Transverse colon (tissue), 4 donors: ENCODE results near the gene GLIS1. TPM values are rescaled to one million over a fixed set of nuclear protein-coding genes. Genes with fewer than 3 reads are reported as not detected.

Experiments
- DNase-seq: peaks from one replicate; pipeline ENCODE4 v3.0.0-alpha.2; 2019
- H3K27ac ChIP-seq, 4 donors: fragments of 200-600 bp; sonication (generic); 2 replicates each; pipeline ENCODE4 v1.5.1; 2016 to 2018; ENCODE audit warnings: inconsistent platforms in 4 of 4
- H3K27me3 ChIP-seq: fragments of 200-600 bp; sonication (generic); 2 replicates; pipeline ENCODE4 v1.5.1; 2017; ENCODE audit warnings: inconsistent platforms
- H3K36me3 ChIP-seq, 4 donors: fragments of 200-600 bp; sonication (generic); 2 replicates each; pipeline ENCODE4 v1.5.1; 2017 to 2019; ENCODE audit warnings: inconsistent platforms in 4 of 4
- H3K4me1 ChIP-seq, 4 donors: fragments of 200-600 bp; sonication (generic); 2 replicates each; pipeline ENCODE4 v1.5.1; 2017 to 2020; ENCODE audit warnings: inconsistent platforms in 4 of 4
- H3K4me3 ChIP-seq, 4 donors: fragments of 200-600 bp; sonication (generic); 1 replicate in 1 of 4; 2 replicates in 3 of 4; pipeline versions ENCODE4 v1.5.1 to v1.6.1; 2017 to 2019; ENCODE audit warnings: inconsistent platforms in 4 of 4
- H3K9me3 ChIP-seq, 2 donors: fragments of 200-600 bp; sonication (generic); 2 replicates each; pipeline ENCODE4 v1.5.1; 2017 to 2019; ENCODE audit warnings: inconsistent platforms in 2 of 2
- EP300 ChIP-seq: sonication (generic); formaldehyde crosslinking; IDR thresholded peaks from one replicate; pipeline ENCODE4 v1.6.1; 2017; ENCODE audit warnings: antibody characterized with exemption, low read depth
- POLR2A ChIP-seq: fragments of 450-650 bp; IDR thresholded peaks from one replicate; pipeline ENCODE4 v1.6.1; 2016; ENCODE audit warnings: antibody characterized with exemption, mild to moderate bottlenecking, moderate library complexity
- POLR2AphosphoS5 ChIP-seq, 3 donors: sonication (generic); formaldehyde crosslinking; IDR thresholded peaks; one replicate each; pipeline ENCODE4 v1.6.1; 2016; ENCODE audit warnings: antibody characterized with exemption in 3 of 3
- WGBS, 2 donors: methylation state at CpG; one replicate each; pipeline ENCODE4 v1.1.5; 2018; ENCODE audit warnings: low coverage in 1 of 2; 5-methylcytosine and 5-hydroxymethylcytosine counted together
- in situ Hi-C, 4 donors: fragments of 200-750 bp; cut with MboI; loops; one replicate each; pipeline versions ENCODE4 v1.15.0 to v1.15.1; 2017; ENCODE audit warnings: low sequenced_read_pairs in 3 of 4, low pct_ligation_motif_present in 1 of 4, low pct_unique_long_range_greater_than_20kb in 1 of 4
- intact Hi-C: fragments of 100-400 bp; cut with DNase I; formaldehyde crosslinking; loops from one replicate; pipeline ENCODE4 v1.15.1; 2023; ENCODE audit warnings: low total_unique reads
- total RNA-seq, 4 donors: library from RNA; depleted of rRNA; stranded (reverse); fragments of >200 nt; gene quantifications; one replicate each; pipeline ENCODE4 v1.1.0, GENCODE V29; 2016
- TF ChIP-seq, protein P1 (sequence below), 5 experiments: fragments of 200-600 bp in 3 of 5; fragments of 450-650 bp in 2 of 5; sonication (generic) in 3 of 5; IDR thresholded peaks; 1 replicate in 2 of 5; 2 replicates in 3 of 5; pipeline ENCODE4 v1.5.1; 2016 to 2017; ENCODE audit warnings: antibody characterized with exemption in 5 of 5, inconsistent platforms in 3 of 5, mild to moderate bottlenecking in 2 of 5, moderate library complexity in 1 of 5

GLIS1 gene
- total RNA-seq, 4 donors from 2014 or later = 0.16 to 0.75 (median 0.27) TPM; not detected in 1

DNA sequence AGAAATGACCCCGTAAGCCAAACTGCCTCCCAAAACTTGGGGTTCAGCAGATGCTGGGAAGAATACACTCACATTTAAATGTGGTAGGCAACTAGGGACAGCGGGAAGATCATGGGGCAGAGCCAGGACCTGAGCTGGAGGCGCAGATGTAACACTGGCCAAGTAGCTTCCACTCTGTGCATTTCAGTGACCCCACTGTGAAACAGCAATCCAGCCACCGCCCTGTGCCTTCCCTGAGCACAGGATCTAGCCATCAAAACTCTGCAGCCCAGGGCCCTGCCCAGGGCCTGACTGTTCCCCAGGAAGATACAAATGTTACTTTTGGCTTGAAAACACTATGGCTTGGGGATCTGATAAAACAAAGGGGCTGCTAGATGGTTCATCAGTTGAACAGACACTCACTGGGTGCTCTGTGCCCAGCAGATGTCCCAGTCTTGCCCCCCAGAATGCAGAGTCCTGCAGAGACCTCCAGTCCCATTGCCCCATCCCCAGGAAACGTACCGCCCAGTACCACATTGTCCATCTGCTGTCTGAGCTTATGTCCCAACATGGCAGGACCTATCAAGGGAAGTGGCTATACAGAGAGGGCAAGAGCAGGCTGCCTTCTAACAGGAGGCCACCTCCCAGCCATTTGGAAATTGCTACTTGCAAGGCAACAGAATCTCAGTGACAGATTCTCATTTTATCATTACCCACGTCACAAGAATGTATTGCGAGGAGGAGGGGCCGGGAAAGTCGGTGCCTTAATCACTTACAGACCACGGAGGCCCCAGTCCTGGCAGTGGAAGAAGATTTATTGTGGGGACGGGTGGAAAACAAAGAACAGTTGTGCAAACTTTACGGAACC lies 155.7 kb downstream of the GLIS1 start:
- in situ Hi-C loops (no loop called here), intact Hi-C loops (no loop called here)
- no peak for DNase-seq
- TF ChIP-seq EP300 (no peak), POLR2AphosphoS5 (IDR thresholded peaks at IDR 0.05) (no peak), POLR2A (no peak)
- TF ChIP-seq, protein P1, sequence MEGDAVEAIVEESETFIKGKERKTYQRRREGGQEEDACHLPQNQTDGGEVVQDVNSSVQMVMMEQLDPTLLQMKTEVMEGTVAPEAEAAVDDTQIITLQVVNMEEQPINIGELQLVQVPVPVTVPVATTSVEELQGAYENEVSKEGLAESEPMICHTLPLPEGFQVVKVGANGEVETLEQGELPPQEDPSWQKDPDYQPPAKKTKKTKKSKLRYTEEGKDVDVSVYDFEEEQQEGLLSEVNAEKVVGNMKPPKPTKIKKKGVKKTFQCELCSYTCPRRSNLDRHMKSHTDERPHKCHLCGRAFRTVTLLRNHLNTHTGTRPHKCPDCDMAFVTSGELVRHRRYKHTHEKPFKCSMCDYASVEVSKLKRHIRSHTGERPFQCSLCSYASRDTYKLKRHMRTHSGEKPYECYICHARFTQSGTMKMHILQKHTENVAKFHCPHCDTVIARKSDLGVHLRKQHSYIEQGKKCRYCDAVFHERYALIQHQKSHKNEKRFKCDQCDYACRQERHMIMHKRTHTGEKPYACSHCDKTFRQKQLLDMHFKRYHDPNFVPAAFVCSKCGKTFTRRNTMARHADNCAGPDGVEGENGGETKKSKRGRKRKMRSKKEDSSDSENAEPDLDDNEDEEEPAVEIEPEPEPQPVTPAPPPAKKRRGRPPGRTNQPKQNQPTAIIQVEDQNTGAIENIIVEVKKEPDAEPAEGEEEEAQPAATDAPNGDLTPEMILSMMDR (IDR thresholded peaks at IDR 0.05) = no peak
- no peak overlapping the region for H3K4me3 ChIP-seq
- 60 to 88% methylated on average over 3 to 13 of the region's 13 CpGs for WGBS, 2 donors
- no peaks in the 10 kb centered on the region for H3K27me3 ChIP-seq
- H3K36me3 ChIP-seq = no peaks in the 10 kb centered on the region
- H3K27ac ChIP-seq = no peak overlapping the region
- no peaks in the 10 kb centered on the region for H3K4me1 ChIP-seq
- H3K9me3 ChIP-seq = no peaks in the 10 kb centered on the region

DNA sequence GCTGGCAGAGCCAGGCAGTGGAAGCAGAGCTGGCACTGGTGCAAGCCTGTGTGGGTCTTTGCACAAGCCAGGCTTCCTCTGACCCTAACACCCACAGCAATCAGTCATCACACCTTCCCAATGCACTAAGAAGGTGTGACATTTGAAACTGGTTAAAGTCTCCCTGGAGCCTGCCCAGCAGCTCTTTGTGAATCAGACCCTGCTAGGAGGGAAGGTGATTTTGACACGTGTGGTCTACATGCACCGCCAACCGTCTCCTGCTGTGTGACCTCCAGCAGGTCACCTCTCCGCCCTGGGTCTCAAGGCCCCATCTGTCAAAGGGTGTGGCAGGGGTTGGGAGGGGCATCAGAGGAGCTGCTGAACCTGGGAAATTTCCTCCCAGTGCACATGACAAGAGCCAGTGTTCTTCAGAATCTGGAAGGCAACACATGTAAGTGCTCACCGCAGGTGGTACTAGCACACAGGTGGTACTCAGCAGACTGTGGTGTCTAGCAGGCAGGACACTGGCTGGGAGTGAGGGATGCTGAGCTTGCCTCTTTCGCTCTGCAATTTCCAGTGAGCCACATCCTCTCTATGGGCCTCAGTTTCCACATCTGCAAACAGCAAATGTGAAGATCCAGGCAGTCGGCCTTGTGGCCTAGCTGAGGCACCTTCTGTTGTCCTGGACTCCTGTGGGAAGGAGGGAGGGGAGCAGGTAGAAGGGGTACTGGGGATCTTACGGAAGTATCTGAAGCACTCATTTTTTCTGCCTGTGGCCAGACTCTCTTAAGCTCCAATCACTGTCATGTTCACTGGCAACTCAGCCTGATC lies 156.5 kb downstream of the GLIS1 start:
- H3K4me3 ChIP-seq = no peak overlapping the region
- TF ChIP-seq POLR2AphosphoS5 (IDR thresholded peaks at IDR 0.05) (no peak), EP300 (no peak), POLR2A (no peak)
- TF ChIP-seq, protein P1 (IDR thresholded peaks at IDR 0.05) = no peak
- no peak for DNase-seq
- in situ Hi-C loops (no loop called here), intact Hi-C loops (no loop called here)
- H3K4me1 ChIP-seq = no peaks in the 10 kb centered on the region
- H3K9me3 ChIP-seq = no peaks in the 10 kb centered on the region
- no peaks in the 10 kb centered on the region for H3K27me3 ChIP-seq
- no peak overlapping the region for H3K27ac ChIP-seq
- WGBS, 2 donors = 66% methylated on average over 8 of the region's 8 CpGs; no CpG with 5 or more reads in 1 of the 2 donors
- H3K36me3 ChIP-seq = no peaks in the 10 kb centered on the region

DNA sequence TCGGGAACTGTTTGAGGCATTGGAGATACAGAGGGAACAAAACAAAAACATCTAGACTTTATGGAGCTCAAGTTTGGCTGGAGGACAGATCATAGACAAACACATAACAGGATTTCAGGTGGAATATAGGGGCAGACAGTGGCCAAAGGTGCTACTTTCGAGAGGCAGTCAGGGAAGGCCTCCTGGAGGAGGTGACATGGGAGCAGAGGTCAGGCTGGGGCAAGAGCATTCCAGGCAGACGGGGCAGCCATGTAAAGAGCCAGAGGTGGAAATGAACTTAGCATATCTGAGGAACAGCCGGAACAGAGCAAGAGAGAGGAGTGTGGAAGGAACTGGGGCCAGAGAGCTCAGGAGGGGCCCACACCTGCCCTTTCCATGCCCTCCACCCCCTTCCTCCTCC lies 157.5 kb downstream of the GLIS1 start:
- 86 to 92% methylated on average over 3 to 4 of the region's 4 CpGs for WGBS, 2 donors
- Histone ChIP-seq H3K27ac (no peak overlapping the region), H3K27me3 (no peaks in the 10 kb centered on the region), H3K9me3 (no peaks in the 10 kb centered on the region), H3K4me3 (no peak overlapping the region), H3K36me3 (no peaks in the 10 kb centered on the region), H3K4me1 (no peaks in the 10 kb centered on the region)
- in situ Hi-C loops (no loop called here), intact Hi-C loops (no loop called here)
- no peak for TF ChIP-seq EP300
- TF ChIP-seq POLR2A = no peak
- TF ChIP-seq, protein P1 (IDR thresholded peaks at IDR 0.05) = no peak
- no peak for TF ChIP-seq POLR2AphosphoS5 (IDR thresholded peaks at IDR 0.05)
- DNase-seq = no peak

DNA sequence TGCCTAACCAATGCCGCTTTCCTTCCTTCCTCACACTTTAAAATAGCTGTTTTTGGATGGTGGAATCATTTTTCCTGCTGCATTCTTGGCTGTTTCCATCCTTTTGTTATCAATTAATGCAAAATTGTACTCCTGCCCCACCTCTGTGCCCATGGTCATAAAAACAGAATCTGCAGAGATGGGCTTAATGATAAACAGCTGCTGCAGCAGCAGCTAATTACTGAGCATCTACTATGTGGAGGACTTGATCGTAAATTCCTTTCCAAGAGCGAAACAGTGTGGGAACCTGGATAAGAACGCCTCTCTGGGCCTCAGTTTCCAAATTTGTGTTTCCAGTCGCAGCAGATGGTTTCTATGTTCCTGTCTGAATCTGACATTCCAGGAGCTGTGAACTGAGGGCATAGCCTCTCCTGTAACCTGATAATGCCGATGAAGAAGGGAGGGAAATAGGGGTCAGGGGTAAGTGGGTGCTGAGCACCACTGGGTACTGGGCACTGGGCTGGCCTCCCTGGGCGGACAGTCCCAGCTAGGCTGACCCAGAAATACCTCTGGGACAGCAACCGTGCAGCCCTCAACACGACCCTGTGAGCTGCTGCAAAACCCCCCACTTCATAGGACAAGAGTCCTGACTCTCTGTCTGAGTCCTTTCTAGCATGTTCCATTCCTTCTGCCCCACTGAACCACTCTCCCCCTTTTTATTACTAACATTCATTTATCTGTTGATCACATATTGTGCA lies 158.1 kb downstream of the GLIS1 start:
- Histone ChIP-seq H3K4me1 (no peaks in the 10 kb centered on the region), H3K27ac (no peak overlapping the region), H3K4me3 (no peak overlapping the region), H3K36me3 (no peaks in the 10 kb centered on the region), H3K27me3 (no peaks in the 10 kb centered on the region), H3K9me3 (no peaks in the 10 kb centered on the region)
- 67 to 76% methylated on average over 2 to 8 of the region's 9 CpGs for WGBS, 2 donors
- intact Hi-C loops (no loop called here), in situ Hi-C loops (no loop called here)
- TF ChIP-seq EP300 (no peak), POLR2A (no peak), POLR2AphosphoS5 (IDR thresholded peaks at IDR 0.05) (no peak)
- TF ChIP-seq, protein P1 (IDR thresholded peaks at IDR 0.05) = no peak
- DNase-seq = no peak
